A549 (cell line): ENCODE data around the gene ZDHHC3.

ENCODE experiments used
- ATOH8 ChIP-seq: fragments of 250-450 bp; sonication (Bioruptor Pico); IDR thresholded peaks from 2 replicates; pipeline ENCODE4 v1.5.0; 2020; ENCODE audit warnings: low read depth, mild to moderate bottlenecking, moderate library complexity
- CTCF ChIP-seq: fragments of >200 bp; sonication (Bioruptor Twin); formaldehyde crosslinking; IDR thresholded peaks from 3 replicates; pipeline ENCODE4 v1.5.1; 2016
- MAX ChIP-seq: IDR thresholded peaks from 2 replicates; pipeline ENCODE4 v1.6.1; 2012
- PHF8 ChIP-seq: fragments of 200-600 bp; sonication (generic); IDR thresholded peaks from 2 replicates; pipeline ENCODE4 v1.6.1; 2016; ENCODE audit warnings: low read depth, mild to moderate bottlenecking, antibody characterized with exemption, moderate library complexity, borderline replicate concordance
- POLR2A ChIP-seq: IDR thresholded peaks from 2 replicates; pipeline ENCODE4 v1.6.1; 2012; ENCODE audit warnings: mild to moderate bottlenecking, low read length
- RCOR1 ChIP-seq: fragments of 150-350 bp; IDR thresholded peaks from 2 replicates; pipeline ENCODE4 v1.6.1; 2014; ENCODE audit warnings: antibody characterized with exemption, low read length, low read depth
- SREBF2 ChIP-seq: fragments of 450-650 bp; IDR thresholded peaks from 2 replicates; pipeline ENCODE4 v1.6.1; 2014; ENCODE audit warnings: mild to moderate bottlenecking, moderate library complexity

- TF ChIP-seq CTCF (no peak), MAX (no peak), RCOR1 (no peak), POLR2A (no peak), PHF8 (no peak), SREBF2 (no peak), ATOH8 (CRISPR knock-in tag) (no peak)
Observed at GRCh38 chr3:44982817-44983216, 6.8 kb upstream of the ZDHHC3 start.
